ENCODE results near the gene CDK5.
"Not testable (repeated sequence)": the region's sequence is repeated elsewhere in the genome, so short reads cannot be mapped to it uniquely, and the experiment has no call there.

CDK5 gene

DNA sequence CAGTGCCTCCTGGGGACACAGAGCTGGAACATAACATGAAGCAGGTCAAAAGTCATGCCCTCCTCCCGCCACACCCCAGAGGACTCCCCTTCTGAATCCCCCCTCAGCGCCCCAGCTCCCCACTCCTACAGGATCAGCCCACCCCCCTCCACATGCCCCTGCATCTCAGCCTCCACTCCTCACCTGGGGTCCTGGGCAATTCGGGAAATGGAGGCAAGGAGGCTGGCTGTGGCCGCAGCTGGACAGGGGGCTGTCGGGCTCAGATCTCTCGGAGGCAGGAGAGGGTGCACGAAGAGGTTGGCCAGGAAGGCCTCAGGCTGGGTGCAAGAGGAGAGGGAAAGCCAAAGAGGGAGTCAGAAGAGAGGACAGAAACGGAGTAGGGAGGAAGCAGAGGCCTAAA is 41.2 kb downstream of the CDK5 start:
- peaks cover 48% of the 10 kb centered on the region for H3K27me3 ChIP-seq (ENCODE audit: insufficient read depth, low read length)
- 85% methylated on average over 8 of the region's 8 CpGs for WGBS

DNA sequence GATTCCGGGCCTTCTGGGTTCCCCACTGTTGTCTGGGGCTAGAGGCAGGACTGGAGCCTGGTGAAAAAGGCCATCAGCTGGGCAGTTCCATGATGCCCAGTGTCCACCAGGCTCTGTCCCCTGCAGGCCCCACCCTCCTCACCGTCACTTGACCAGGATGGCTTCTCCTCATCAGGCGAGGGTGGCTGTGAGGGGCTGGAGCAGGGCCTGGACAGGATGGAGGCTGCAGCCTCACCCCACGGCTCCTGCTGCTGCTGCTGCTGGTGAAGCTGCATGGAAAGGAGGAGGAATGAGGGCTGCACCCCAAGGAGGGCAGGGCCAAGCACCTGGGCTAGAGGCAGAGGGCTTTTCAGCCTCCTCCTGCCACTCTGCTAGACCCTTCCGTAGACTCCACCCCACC is 41.7 kb downstream of the CDK5 start:
- 94% methylated on average over 5 of the region's 5 CpGs for WGBS

More for the DNA sequence above, 41.2 kb downstream of the CDK5 start:
- Histone ChIP-seq H3K4me1 (ENCODE audit: insufficient read depth, low read length) (peaks cover 22% of the 10 kb centered on the region), H3K9ac (ENCODE audit: low read depth, low read length) (no peak overlapping the region), H3K36me3 (ENCODE audit: insufficient read depth, low read length) (no peaks in the 10 kb centered on the region), H3K9me3 (ENCODE audit: insufficient read depth, low read depth, low read length) (no peaks in the 10 kb centered on the region), H3K27ac (ENCODE audit: low read depth, low read length) (no peak overlapping the region), H3K4me3 (ENCODE audit: low read length) (no peak overlapping the region)

GRCh38 chr7:151014950-151015349 is 42.7 kb downstream of the CDK5 start:
- Histone ChIP-seq H3K4me3 (ENCODE audit: low read length) (no peak overlapping the region), H3K27me3 (ENCODE audit: insufficient read depth, low read length) (peaks cover 41% of the 10 kb centered on the region), H3K9ac (ENCODE audit: low read depth, low read length) (no peak overlapping the region), H3K9me3 (ENCODE audit: insufficient read depth, low read depth, low read length) (no peaks in the 10 kb centered on the region), H3K4me1 (ENCODE audit: insufficient read depth, low read length) (peaks cover 20% of the 10 kb centered on the region), H3K27ac (ENCODE audit: low read depth, low read length) (no peak overlapping the region), H3K36me3 (ENCODE audit: insufficient read depth, low read length) (no peaks in the 10 kb centered on the region)
- WGBS: 88% methylated on average over 8 of the region's 8 CpGs

More for the DNA sequence above, 41.7 kb downstream of the CDK5 start:
- no peaks in the 10 kb centered on the region for H3K9me3 ChIP-seq (ENCODE audit: insufficient read depth, low read depth, low read length)
- H3K36me3 ChIP-seq (ENCODE audit: insufficient read depth, low read length): no peaks in the 10 kb centered on the region
- H3K27ac ChIP-seq (ENCODE audit: low read depth, low read length): no peak overlapping the region
- H3K4me1 ChIP-seq (ENCODE audit: insufficient read depth, low read length): peaks cover 21% of the 10 kb centered on the region
- H3K27me3 ChIP-seq (ENCODE audit: insufficient read depth, low read length): peaks cover 48% of the 10 kb centered on the region
- no peak overlapping the region for H3K9ac ChIP-seq (ENCODE audit: low read depth, low read length)
- H3K4me3 ChIP-seq (ENCODE audit: low read length): no peak overlapping the region

DNA sequence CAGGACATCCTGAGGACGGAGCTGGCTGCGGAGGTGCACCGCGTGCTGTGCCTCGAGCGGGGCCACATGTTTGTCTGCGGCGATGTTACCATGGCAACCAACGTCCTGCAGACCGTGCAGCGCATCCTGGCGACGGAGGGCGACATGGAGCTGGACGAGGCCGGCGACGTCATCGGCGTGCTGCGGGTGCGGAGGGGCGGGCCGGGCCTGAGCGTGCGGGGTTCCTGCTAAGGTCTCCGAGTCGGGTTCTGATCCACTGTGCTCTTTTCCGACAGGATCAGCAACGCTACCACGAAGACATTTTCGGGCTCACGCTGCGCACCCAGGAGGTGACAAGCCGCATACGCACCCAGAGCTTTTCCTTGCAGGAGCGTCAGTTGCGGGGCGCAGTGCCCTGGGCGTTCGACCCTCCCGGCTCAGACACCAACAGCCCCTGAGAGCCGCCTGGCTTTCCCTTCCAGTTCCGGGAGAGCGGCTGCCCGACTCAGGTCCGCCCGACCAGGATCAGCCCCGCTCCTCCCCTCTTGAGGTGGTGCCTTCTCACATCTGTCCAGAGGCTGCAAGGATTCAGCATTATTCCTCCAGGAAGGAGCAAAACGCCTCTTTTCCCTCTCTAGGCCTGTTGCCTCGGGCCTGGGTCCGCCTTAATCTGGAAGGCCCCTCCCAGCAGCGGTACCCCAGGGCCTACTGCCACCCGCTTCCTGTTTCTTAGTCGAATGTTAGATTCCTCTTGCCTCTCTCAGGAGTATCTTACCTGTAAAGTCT is 43.8 kb downstream of the CDK5 start:
- Histone ChIP-seq H3K9ac (ENCODE audit: low read depth, low read length) (peak overlapping the region; percentile 21; the same call in 1 of the 2 replicates), H3K4me1 (ENCODE audit: insufficient read depth, low read length) (peaks cover 23% of the 10 kb centered on the region), H3K36me3 (ENCODE audit: insufficient read depth, low read length) (no peaks in the 10 kb centered on the region), H3K9me3 (ENCODE audit: insufficient read depth, low read depth, low read length) (no peaks in the 10 kb centered on the region), H3K27me3 (ENCODE audit: insufficient read depth, low read length) (peaks cover 31% of the 10 kb centered on the region), H3K27ac (ENCODE audit: low read depth, low read length) (no peak overlapping the region), H3K4me3 (ENCODE audit: low read length) (peak overlapping the region; percentile 57)
- 67% methylated on average over 55 of the region's 55 CpGs for WGBS

DNA sequence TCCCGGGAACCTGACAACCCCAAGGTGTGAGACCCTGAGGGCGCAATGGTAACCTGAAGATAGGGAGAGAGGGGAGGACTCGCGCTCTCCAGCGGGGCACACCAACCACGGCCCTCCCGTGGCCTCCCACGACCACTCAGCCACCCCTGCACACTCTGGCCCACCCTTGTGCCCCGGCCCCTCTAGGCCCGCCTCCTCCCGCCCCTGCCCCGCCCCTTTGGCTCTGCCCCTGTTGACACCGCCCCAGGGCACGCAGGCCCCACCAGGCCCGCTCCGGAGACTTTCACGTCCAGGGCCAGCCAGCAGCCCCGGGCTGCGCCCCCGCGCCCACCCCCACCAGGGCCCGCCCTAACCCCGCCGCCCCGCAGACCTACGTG is 44.4 kb downstream of the CDK5 start:
- Histone ChIP-seq H3K9ac (ENCODE audit: low read depth, low read length) (no peak overlapping the region), H3K27ac (ENCODE audit: low read depth, low read length) (no peak overlapping the region), H3K36me3 (ENCODE audit: insufficient read depth, low read length) (no peaks in the 10 kb centered on the region)

GRCh38 chr7:151012911-151013347 is 44.8 kb downstream of the CDK5 start:
- peaks cover 28% of the 10 kb centered on the region for H3K4me1 ChIP-seq (ENCODE audit: insufficient read depth, low read length)
- WGBS: 33% methylated on average over 23 of the region's 23 CpGs
- H3K9ac ChIP-seq (ENCODE audit: low read depth, low read length): no peak overlapping the region
- H3K27me3 ChIP-seq (ENCODE audit: insufficient read depth, low read length): peaks cover 22% of the 10 kb centered on the region
- H3K9me3 ChIP-seq (ENCODE audit: insufficient read depth, low read depth, low read length): no peaks in the 10 kb centered on the region
- no peak overlapping the region for H3K27ac ChIP-seq (ENCODE audit: low read depth, low read length)
- H3K36me3 ChIP-seq (ENCODE audit: insufficient read depth, low read length): no peaks in the 10 kb centered on the region
- peak overlapping the region; percentile 42 for H3K4me3 ChIP-seq (ENCODE audit: low read length)

More for the DNA sequence above, 44.4 kb downstream of the CDK5 start:
- WGBS: 55% methylated on average over 26 of the region's 26 CpGs
- Histone ChIP-seq H3K27me3 (ENCODE audit: insufficient read depth, low read length) (peaks cover 25% of the 10 kb centered on the region), H3K4me3 (ENCODE audit: low read length) (peak overlapping the region; percentile 42), H3K4me1 (ENCODE audit: insufficient read depth, low read length) (peaks cover 24% of the 10 kb centered on the region), H3K9me3 (ENCODE audit: insufficient read depth, low read depth, low read length) (no peaks in the 10 kb centered on the region)

GRCh38 chr7:151012031-151012692 is 45.5 kb downstream of the CDK5 start:
- no peak overlapping the region for H3K9ac ChIP-seq (ENCODE audit: low read depth, low read length)
- no peak overlapping the region for H3K4me3 ChIP-seq (ENCODE audit: low read length)
- H3K9me3 ChIP-seq (ENCODE audit: insufficient read depth, low read depth, low read length): no peaks in the 10 kb centered on the region
- no peak overlapping the region for H3K27ac ChIP-seq (ENCODE audit: low read depth, low read length)
- peaks cover 14% of the 10 kb centered on the region for H3K27me3 ChIP-seq (ENCODE audit: insufficient read depth, low read length)
- peaks cover 28% of the 10 kb centered on the region for H3K4me1 ChIP-seq (ENCODE audit: insufficient read depth, low read length)
- 83% methylated on average over 6 of the region's 6 CpGs for WGBS
- H3K36me3 ChIP-seq (ENCODE audit: insufficient read depth, low read length): no peaks in the 10 kb centered on the region

GRCh38 chr7:151011616-151012015 is 46.1 kb downstream of the CDK5 start:
- H3K4me3 ChIP-seq (ENCODE audit: low read length); H3K27ac ChIP-seq (ENCODE audit: low read depth, low read length); H3K27me3 ChIP-seq (ENCODE audit: insufficient read depth, low read length); H3K36me3 ChIP-seq (ENCODE audit: insufficient read depth, low read length); H3K9ac ChIP-seq (ENCODE audit: low read depth, low read length); H3K9me3 ChIP-seq (ENCODE audit: insufficient read depth, low read depth, low read length): not testable (repeated sequence)
- peaks cover 28% of the 10 kb centered on the region for H3K4me1 ChIP-seq (ENCODE audit: insufficient read depth, low read length)
- 88% methylated on average over 11 of the region's 12 CpGs for WGBS

- Histone ChIP-seq H3K27ac (ENCODE audit: low read depth, low read length) (no peak overlapping the region), H3K36me3 (ENCODE audit: insufficient read depth, low read length) (no peaks in the 10 kb centered on the region), H3K4me1 (ENCODE audit: insufficient read depth, low read length) (peaks cover 28% of the 10 kb centered on the region), H3K9me3 (ENCODE audit: insufficient read depth, low read depth, low read length) (no peaks in the 10 kb centered on the region), H3K9ac (ENCODE audit: low read depth, low read length) (no peak overlapping the region), H3K4me3 (ENCODE audit: low read length) (0 out of 2 replicates have a peak overlapping the region, but pooled peaks have one; percentile 40), H3K27me3 (ENCODE audit: insufficient read depth, low read length) (peaks cover 7% of the 10 kb centered on the region)
- 67% methylated on average over 1 of the region's 1 CpG for WGBS
Observed at GRCh38 chr7:151011097-151011409, 46.6 kb downstream of the CDK5 start.

- Histone ChIP-seq H3K9me3 (ENCODE audit: insufficient read depth, low read depth, low read length) (no peaks in the 10 kb centered on the region), H3K27ac (ENCODE audit: low read depth, low read length) (no peak overlapping the region), H3K27me3 (ENCODE audit: insufficient read depth, low read length) (peaks cover 4% of the 10 kb centered on the region), H3K4me1 (ENCODE audit: insufficient read depth, low read length) (peaks cover 28% of the 10 kb centered on the region), H3K9ac (ENCODE audit: low read depth, low read length) (no peak overlapping the region), H3K4me3 (ENCODE audit: low read length) (peak overlapping the region; percentile 40), H3K36me3 (ENCODE audit: insufficient read depth, low read length) (no peaks in the 10 kb centered on the region)
- 34% methylated on average over 18 of the region's 18 CpGs for WGBS
Observed at GRCh38 chr7:151010307-151011096, 47.2 kb downstream of the CDK5 start.

GRCh38 chr7:151010037-151010306 is 47.7 kb downstream of the CDK5 start:
- Histone ChIP-seq H3K9ac (ENCODE audit: low read depth, low read length) (no peak overlapping the region), H3K4me3 (ENCODE audit: low read length) (0 out of 2 replicates have a peak overlapping the region, but pooled peaks have one; percentile 40), H3K36me3 (ENCODE audit: insufficient read depth, low read length) (no peaks in the 10 kb centered on the region), H3K27me3 (ENCODE audit: insufficient read depth, low read length) (peaks cover 4% of the 10 kb centered on the region), H3K27ac (ENCODE audit: low read depth, low read length) (no peak overlapping the region), H3K9me3 (ENCODE audit: insufficient read depth, low read depth, low read length) (no peaks in the 10 kb centered on the region), H3K4me1 (ENCODE audit: insufficient read depth, low read length) (peaks cover 28% of the 10 kb centered on the region)
- 39% methylated on average over 7 of the region's 7 CpGs for WGBS

Data from HUES64 (cell line).